OCI-LY1 (cell line): ENCODE data around the gene APLP1.

Source experiments
- H2AFZ ChIP-seq: fragments of 200-600 bp; sonication (generic), shearing (Covaris generic); 2 replicates; pipeline ENCODE4 v1.6.0; 2014; ENCODE audit warnings: antibody characterized with exemption, mild to moderate bottlenecking, low read length
- H3F3A ChIP-seq: fragments of 200-600 bp; sonication (generic), shearing (Covaris generic); 2 replicates; pipeline ENCODE4 v1.6.0; 2014; ENCODE audit warnings: mild to moderate bottlenecking, antibody characterized with exemption, low read length, moderate library complexity; ENCODE audit not compliant: insufficient read depth
- H3K27ac ChIP-seq: fragments of 200-600 bp; sonication (generic); 2 replicates; pipeline ENCODE4 v1.5.1; 2014; ENCODE audit warnings: low read length, mixed run types, mild to moderate bottlenecking, low read depth; ENCODE audit not compliant: poor library complexity, severe bottlenecking
- H3K27me3 ChIP-seq: fragments of 200-600 bp; sonication (generic); 2 replicates; pipeline ENCODE4 v1.6.0; 2014; ENCODE audit warnings: antibody characterized with exemption, mild to moderate bottlenecking, low read length, moderate library complexity; ENCODE audit not compliant: insufficient read depth
- H3K36me3 ChIP-seq: fragments of 200-600 bp; sonication (generic); 2 replicates; pipeline ENCODE4 v1.6.1; 2014; ENCODE audit warnings: mild to moderate bottlenecking, antibody characterized with exemption, low read length, moderate library complexity, mixed read lengths; ENCODE audit not compliant: insufficient read depth
- H3K4me1 ChIP-seq: fragments of 200-600 bp; sonication (generic); 2 replicates; pipeline ENCODE4 v1.5.1; 2014; ENCODE audit warnings: mild to moderate bottlenecking, low read length, moderate library complexity; ENCODE audit not compliant: insufficient read depth, severe bottlenecking
- H3K4me2 ChIP-seq: fragments of 200-600 bp; sonication (generic), shearing (Covaris generic); 2 replicates; pipeline ENCODE4 v1.6.1; 2014; ENCODE audit warnings: low read length
- H3K4me3 ChIP-seq: fragments of 200-600 bp; sonication (generic); 2 replicates; pipeline ENCODE4 v1.5.1; 2014; ENCODE audit warnings: low read length, low read depth, mild to moderate bottlenecking, mixed read lengths; ENCODE audit not compliant: poor library complexity, severe bottlenecking
- H3K79me2 ChIP-seq: fragments of 200-600 bp; shearing (Covaris generic); 2 replicates; pipeline ENCODE4 v1.6.1; 2016; ENCODE audit warnings: mixed run types, low read length, mixed read lengths; ENCODE audit not compliant: insufficient read depth
- H3K9ac ChIP-seq: fragments of 200-600 bp; sonication (generic), shearing (Covaris generic); 2 replicates; pipeline ENCODE4 v1.6.1; 2014; ENCODE audit warnings: mild to moderate bottlenecking, low read length, mixed read lengths
- H3K9me2 ChIP-seq: fragments of 200-600 bp; sonication (generic), shearing (Covaris generic); 2 replicates; pipeline ENCODE4 v1.6.1; 2014; ENCODE audit warnings: low read depth, mild to moderate bottlenecking, low read length, mixed read lengths
- H3K9me3 ChIP-seq: fragments of 200-600 bp; shearing (Covaris generic); 2 replicates; pipeline ENCODE4 v1.6.1; 2014; ENCODE audit warnings: low read length, mixed read lengths
- H4K20me1 ChIP-seq: fragments of 200-600 bp; sonication (generic), shearing (Covaris generic); 2 replicates; pipeline ENCODE4 v1.6.0; 2016; ENCODE audit warnings: mild to moderate bottlenecking, low read length; ENCODE audit not compliant: insufficient read depth
- EZH2 ChIP-seq: fragments of 200-600 bp; sonication (generic), shearing (Covaris generic); IDR thresholded peaks from 2 replicates; pipeline ENCODE4 v1.8.0; 2017; ENCODE audit warnings: borderline replicate concordance, mixed run types, mild to moderate bottlenecking, antibody characterized with exemption, low read length, moderate library complexity, mixed read lengths
- TF ChIP-seq, protein P1 (sequence below): fragments of 200-600 bp; sonication (generic), shearing (Covaris generic); IDR thresholded peaks from 2 replicates; pipeline ENCODE4 v1.5.1; 2017; ENCODE audit warnings: mild to moderate bottlenecking, antibody characterized with exemption, low read length, moderate library complexity, mixed read lengths

APLP1 gene

GRCh38 chr19:35901854-35902661 is 33.7 kb downstream of the APLP1 start, which contains the start of gene HCST:
TSS of gene HCST (plus strand) at chr19:35902529. CDS start at chr19:35902594, 65 bp downstream.
- Histone ChIP-seq H3K9me3 (no peaks in the 10 kb centered on the region), H3K4me2 (peak within 1 kb of the TSS; percentile 92), H3F3A (no peaks in the 10 kb centered on the region), H3K27ac (peak within 1 kb of the TSS; percentile 90), H3K79me2 (0 out of 2 replicates have a peak, but pooled peaks cover 3% of the 10 kb centered on the region), H3K36me3 (peaks cover 16% of the 10 kb centered on the region), H3K4me1 (peaks cover 39% of the 10 kb centered on the region), H3K27me3 (no peaks in the 10 kb centered on the region), H3K9me2 (no peaks in the 10 kb centered on the region), H2AFZ (no peak within 1 kb of the TSS), H4K20me1 (no peaks in the 10 kb centered on the region), H3K9ac (peak within 1 kb of the TSS; percentile 83), H3K4me3 (peak within 1 kb of the TSS; percentile 76)
- TF ChIP-seq, protein P1, sequence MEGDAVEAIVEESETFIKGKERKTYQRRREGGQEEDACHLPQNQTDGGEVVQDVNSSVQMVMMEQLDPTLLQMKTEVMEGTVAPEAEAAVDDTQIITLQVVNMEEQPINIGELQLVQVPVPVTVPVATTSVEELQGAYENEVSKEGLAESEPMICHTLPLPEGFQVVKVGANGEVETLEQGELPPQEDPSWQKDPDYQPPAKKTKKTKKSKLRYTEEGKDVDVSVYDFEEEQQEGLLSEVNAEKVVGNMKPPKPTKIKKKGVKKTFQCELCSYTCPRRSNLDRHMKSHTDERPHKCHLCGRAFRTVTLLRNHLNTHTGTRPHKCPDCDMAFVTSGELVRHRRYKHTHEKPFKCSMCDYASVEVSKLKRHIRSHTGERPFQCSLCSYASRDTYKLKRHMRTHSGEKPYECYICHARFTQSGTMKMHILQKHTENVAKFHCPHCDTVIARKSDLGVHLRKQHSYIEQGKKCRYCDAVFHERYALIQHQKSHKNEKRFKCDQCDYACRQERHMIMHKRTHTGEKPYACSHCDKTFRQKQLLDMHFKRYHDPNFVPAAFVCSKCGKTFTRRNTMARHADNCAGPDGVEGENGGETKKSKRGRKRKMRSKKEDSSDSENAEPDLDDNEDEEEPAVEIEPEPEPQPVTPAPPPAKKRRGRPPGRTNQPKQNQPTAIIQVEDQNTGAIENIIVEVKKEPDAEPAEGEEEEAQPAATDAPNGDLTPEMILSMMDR: no peak
- TF ChIP-seq EZH2: no peak

GRCh38 chr19:35902870-35903475 is 34.6 kb downstream of the APLP1 start:
- H3K27me3 ChIP-seq: no peaks in the 10 kb centered on the region
- no peaks in the 10 kb centered on the region for H3K9me3 ChIP-seq
- peak overlapping the region; percentile 71 for H3K4me3 ChIP-seq
- TF ChIP-seq, protein P1: no peak
- no peak for TF ChIP-seq EZH2
- H3K36me3 ChIP-seq: peaks cover 7% of the 10 kb centered on the region; the same call in 1 of the 2 replicates
- H3K27ac ChIP-seq: peak overlapping the region; percentile 90
- H3K4me2 ChIP-seq: peak overlapping the region; percentile 92
- no peaks in the 10 kb centered on the region for H3K9me2 ChIP-seq
- H3F3A ChIP-seq: no peaks in the 10 kb centered on the region
- H3K9ac ChIP-seq: peak overlapping the region; percentile 83
- no peaks in the 10 kb centered on the region for H4K20me1 ChIP-seq
- 0 out of 2 replicates have a peak, but pooled peaks cover 3% of the 10 kb centered on the region for H3K79me2 ChIP-seq
- H3K4me1 ChIP-seq: peaks cover 39% of the 10 kb centered on the region
- no peak overlapping the region for H2AFZ ChIP-seq

GRCh38 chr19:35903550-35904179 is 35.3 kb downstream of the APLP1 start:
- no peaks in the 10 kb centered on the region for H3K9me2 ChIP-seq
- no peaks in the 10 kb centered on the region for H3K36me3 ChIP-seq
- H3K27me3 ChIP-seq: no peaks in the 10 kb centered on the region
- H3F3A ChIP-seq: no peaks in the 10 kb centered on the region
- H3K4me1 ChIP-seq: peaks cover 34% of the 10 kb centered on the region
- no peaks in the 10 kb centered on the region for H3K9me3 ChIP-seq
- peak overlapping the region; percentile 90 for H3K27ac ChIP-seq
- no peaks in the 10 kb centered on the region for H4K20me1 ChIP-seq
- no peak overlapping the region for H2AFZ ChIP-seq
- H3K79me2 ChIP-seq: 0 out of 2 replicates have a peak, but pooled peaks cover 3% of the 10 kb centered on the region
- peak overlapping the region; percentile 92 for H3K4me2 ChIP-seq
- peak overlapping the region; percentile 83 for H3K9ac ChIP-seq
- TF ChIP-seq, protein P1: no peak
- no peak for TF ChIP-seq EZH2
- peak overlapping the region; percentile 71 for H3K4me3 ChIP-seq
